Upper lobe of right lung (tissue), 1 donor: ENCODE results near the gene ILF2. TPM values are rescaled to one million over a fixed set of nuclear protein-coding genes. Genes with fewer than 3 reads are reported as not detected.

ENCODE experiments used
- ATAC-seq: fragments of 200-7000 bp; cut with Tn5 transposase; one replicate; pipeline ENCODE4 v1.9.1; 2020; ENCODE audit warnings: mild to moderate bottlenecking, moderate library complexity
- DNase-seq: peaks from one replicate; pipeline ENCODE4 v3.0.0-alpha.2; 2020
- H3K27ac ChIP-seq: fragments of 200-600 bp; one replicate; pipeline ENCODE4 v1.8.0; 2022
- H3K27me3 ChIP-seq: fragments of 200-600 bp; one replicate; pipeline ENCODE4 v1.8.0; 2022; ENCODE audit warnings: mild to moderate bottlenecking
- H3K36me3 ChIP-seq: fragments of 200-600 bp; one replicate; pipeline ENCODE4 v1.8.0; 2022
- H3K4me1 ChIP-seq: fragments of 200-600 bp; one replicate; pipeline ENCODE4 v1.8.0; 2022
- H3K4me3 ChIP-seq: fragments of 200-600 bp; one replicate; pipeline ENCODE4 v1.8.0; 2022; ENCODE audit warnings: mild to moderate bottlenecking
- H3K9me3 ChIP-seq: fragments of 200-600 bp; one replicate; pipeline ENCODE4 v1.8.0; 2022
- intact Hi-C: fragments of 100-400 bp; cut with DNase I; formaldehyde crosslinking; loops from one replicate; pipeline ENCODE4 v1.11.0; 2022
- microRNA-seq: library from miRNA; unstranded; fragments of <30 nt; microRNA quantifications from one replicate; pipeline ENCODE4 v1.2.0, GENCODE V29; 2020; ENCODE audit warnings: borderline microRNAs expressed
- total RNA-seq: library from RNA; stranded (reverse); fragmentation: NEBNext Ultra II Directional; extraction: Animal tissue kit (Norgen Biotek cat#: 25700); gene quantifications from one replicate; pipeline ENCODE4 v1.2.1, GENCODE V29; 2021
- TF ChIP-seq, protein P1 (sequence below): fragments of 200-600 bp; IDR thresholded peaks from one replicate; pipeline ENCODE4 v1.8.0; 2022; ENCODE audit warnings: antibody characterized with exemption
- donor health status: DM: no; HTN: yes; CAD: no; lungs with severe emphysema.

Gene ILF2
- total RNA-seq, 1 donor from 2014 or later = 86.1 TPM

DNA sequence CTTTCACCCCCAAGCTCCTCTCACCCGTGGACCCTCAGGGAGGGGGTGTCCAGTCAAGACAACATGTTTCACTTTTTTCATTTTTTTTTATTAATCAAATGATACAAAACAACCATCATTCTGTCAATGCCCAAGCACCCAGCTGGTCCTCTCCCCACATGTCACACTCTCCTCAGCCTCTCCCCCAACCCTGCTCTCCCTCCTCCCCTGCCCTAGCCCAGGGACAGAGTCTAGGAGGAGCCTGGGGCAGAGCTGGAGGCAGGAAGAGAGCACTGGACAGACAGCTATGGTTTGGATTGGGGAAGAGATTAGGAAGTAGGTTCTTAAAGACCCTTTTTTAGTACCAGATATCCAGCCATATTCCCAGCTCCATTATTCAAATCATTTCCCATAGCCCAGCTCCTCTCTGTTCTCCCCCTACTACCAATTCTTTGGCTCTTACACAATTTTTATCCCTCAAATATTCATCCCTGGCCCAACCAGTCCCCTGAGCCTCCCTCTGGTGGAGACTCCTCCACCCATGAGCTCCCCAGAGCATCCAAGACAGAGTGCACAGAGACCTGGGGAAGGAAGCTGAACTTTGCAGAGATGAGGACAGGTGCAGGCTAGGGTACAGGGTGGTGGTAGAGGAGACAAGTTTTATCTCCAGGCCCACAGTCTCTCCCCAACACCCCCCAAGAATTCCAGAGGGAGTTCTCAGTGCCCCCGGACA lies 56.4 kb downstream of the ILF2 start:
- H3K4me3 ChIP-seq = no peak overlapping the region
- TF ChIP-seq, protein P1, sequence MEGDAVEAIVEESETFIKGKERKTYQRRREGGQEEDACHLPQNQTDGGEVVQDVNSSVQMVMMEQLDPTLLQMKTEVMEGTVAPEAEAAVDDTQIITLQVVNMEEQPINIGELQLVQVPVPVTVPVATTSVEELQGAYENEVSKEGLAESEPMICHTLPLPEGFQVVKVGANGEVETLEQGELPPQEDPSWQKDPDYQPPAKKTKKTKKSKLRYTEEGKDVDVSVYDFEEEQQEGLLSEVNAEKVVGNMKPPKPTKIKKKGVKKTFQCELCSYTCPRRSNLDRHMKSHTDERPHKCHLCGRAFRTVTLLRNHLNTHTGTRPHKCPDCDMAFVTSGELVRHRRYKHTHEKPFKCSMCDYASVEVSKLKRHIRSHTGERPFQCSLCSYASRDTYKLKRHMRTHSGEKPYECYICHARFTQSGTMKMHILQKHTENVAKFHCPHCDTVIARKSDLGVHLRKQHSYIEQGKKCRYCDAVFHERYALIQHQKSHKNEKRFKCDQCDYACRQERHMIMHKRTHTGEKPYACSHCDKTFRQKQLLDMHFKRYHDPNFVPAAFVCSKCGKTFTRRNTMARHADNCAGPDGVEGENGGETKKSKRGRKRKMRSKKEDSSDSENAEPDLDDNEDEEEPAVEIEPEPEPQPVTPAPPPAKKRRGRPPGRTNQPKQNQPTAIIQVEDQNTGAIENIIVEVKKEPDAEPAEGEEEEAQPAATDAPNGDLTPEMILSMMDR = no peak
- no peak overlapping the region for H3K27ac ChIP-seq
- intact Hi-C loops = no loop called here
- no peak for ATAC-seq
- no peak for DNase-seq
- H3K27me3 ChIP-seq = no peaks in the 10 kb centered on the region
- no peaks in the 10 kb centered on the region for H3K36me3 ChIP-seq
- peaks cover 31% of the 10 kb centered on the region for H3K4me1 ChIP-seq
- no peaks in the 10 kb centered on the region for H3K9me3 ChIP-seq

DNA sequence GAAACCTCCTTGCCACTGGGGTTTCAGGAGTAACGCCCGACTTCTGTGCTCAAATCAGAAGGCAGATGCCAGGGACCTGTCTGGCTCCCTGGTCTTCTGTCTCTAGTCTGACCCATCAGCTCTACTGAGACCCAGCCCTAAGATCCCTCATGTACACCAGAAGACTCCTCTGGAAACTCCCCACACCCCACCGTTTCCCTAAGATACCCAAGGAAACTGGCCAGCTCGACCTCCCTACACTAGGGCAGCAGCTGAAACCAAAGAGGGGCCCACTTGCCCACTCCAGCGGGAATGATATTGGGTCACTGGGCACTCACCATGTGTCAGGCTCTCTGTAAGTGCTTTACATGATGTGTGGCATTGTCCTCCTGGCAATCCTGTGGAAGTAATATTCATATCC lies 57.4 kb downstream of the ILF2 start:
- peaks cover 40% of the 10 kb centered on the region for H3K4me1 ChIP-seq
- TF ChIP-seq, protein P1 = no peak
- no peaks in the 10 kb centered on the region for H3K9me3 ChIP-seq
- DNase-seq = no peak
- no peak for ATAC-seq
- intact Hi-C loops = no loop called here
- peak overlapping the region; percentile 86 for H3K27ac ChIP-seq
- no peak overlapping the region for H3K4me3 ChIP-seq
- no peaks in the 10 kb centered on the region for H3K27me3 ChIP-seq
- H3K36me3 ChIP-seq = no peaks in the 10 kb centered on the region

DNA sequence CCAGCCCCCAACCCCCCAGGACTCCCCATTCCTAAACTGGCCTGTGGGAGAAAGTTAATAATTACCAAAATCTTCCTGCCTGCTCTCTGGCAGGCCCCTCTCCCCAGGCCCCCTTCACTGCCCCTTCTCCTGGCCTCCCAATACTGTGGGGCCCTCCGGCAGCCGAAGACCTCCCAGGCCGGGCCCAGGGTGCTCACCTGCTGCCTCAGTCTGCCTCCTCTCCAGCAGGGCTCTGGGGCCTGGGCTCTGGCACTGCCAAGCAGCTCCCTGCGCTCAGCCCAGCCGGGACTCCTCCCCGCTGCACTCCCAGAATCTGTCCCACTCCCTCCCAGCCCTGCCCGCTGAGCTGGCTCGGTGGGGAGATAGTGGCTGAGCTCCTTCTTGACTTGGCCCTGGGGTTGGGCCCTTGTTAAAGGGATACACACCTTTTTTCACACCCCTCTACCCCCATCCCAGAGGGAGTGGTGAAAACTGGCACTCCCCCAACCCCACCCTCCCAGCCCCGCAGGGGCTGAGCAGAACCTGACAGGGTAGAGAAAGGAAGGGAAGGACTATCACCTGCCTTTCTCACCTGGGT lies 58.0 kb downstream of the ILF2 start, which contains the start of gene S100A16:
Gene S100A16, minus strand, starts transcription at position 383 of the 577 bp plus-strand sequence. CDS start 4,986 bp downstream, outside the sequence.
- Histone ChIP-seq H3K36me3 (peaks cover under 1% of the 10 kb centered on the region), H3K4me1 (peaks cover 45% of the 10 kb centered on the region), H3K4me3 (peak within 1 kb of the TSS; percentile 61), H3K27ac (peak within 1 kb of the TSS; percentile 86), H3K27me3 (no peaks in the 10 kb centered on the region), H3K9me3 (no peaks in the 10 kb centered on the region)
- peak; percentile 89 for DNase-seq
- TF ChIP-seq, protein P1 = no peak
- intact Hi-C loops = no loop called here
- ATAC-seq = peak; percentile 76

DNA sequence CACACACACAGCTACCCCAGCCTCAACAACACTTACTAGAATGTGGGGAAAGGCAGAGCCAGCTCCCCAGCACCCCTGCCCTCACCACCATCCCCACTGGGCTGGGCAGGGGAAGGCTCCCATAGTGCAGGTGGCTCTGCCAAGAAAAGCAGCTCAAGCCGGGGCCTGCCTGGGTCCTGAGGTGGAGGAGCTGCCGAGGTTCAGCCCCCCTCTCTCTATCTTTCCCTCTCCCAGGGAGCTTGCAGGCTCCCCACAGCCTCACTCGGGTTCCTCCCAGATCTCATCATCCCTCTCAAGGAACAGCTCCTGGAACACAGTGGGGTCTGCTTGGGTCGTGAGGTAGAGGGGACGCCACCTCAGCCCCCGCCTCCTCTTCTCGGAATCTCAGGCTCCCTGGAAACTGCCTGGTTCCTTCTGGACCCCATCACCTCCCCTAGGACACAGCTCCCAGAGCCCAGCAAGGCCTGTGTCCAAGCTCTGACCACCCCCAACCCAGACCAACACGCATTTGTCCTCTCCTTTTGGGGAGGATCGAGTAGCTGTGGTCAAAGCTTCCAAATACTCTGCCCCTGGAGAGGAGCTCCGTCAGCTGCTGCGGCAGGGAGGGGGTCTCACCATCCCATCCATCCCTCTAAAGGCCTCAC lies 58.6 kb downstream of the ILF2 start:
- H3K4me1 ChIP-seq = peaks cover 49% of the 10 kb centered on the region
- H3K27ac ChIP-seq = peak overlapping the region; percentile 86
- H3K9me3 ChIP-seq = no peaks in the 10 kb centered on the region
- no peak for ATAC-seq
- intact Hi-C loops = no loop called here
- H3K36me3 ChIP-seq = peaks cover 7% of the 10 kb centered on the region
- no peak for DNase-seq
- no peaks in the 10 kb centered on the region for H3K27me3 ChIP-seq
- TF ChIP-seq, protein P1 = no peak
- H3K4me3 ChIP-seq = peak overlapping the region; percentile 61

Small RNAs within 50 kb of the gene (microRNA-seq; reads per million reads assigned to microRNA genes)
- not detected for gene MIR8083

Other genes with a start within 250 kb of the ILF2 start
- gene S100A7, start 210.3 kb downstream of the ILF2 start, total RNA-seq = not detected
- 1,046 TPM for gene S100A6, start 135.0 kb downstream of the ILF2 start, total RNA-seq
- not detected for gene S100A5, start 130.1 kb downstream of the ILF2 start, total RNA-seq
- 377 TPM for gene S100A4, start 125.2 kb downstream of the ILF2 start, total RNA-seq
- 1.3 TPM for gene S100A3, start 121.7 kb downstream of the ILF2 start, total RNA-seq
- gene S100A2, start 105.1 kb downstream of the ILF2 start, total RNA-seq = 5.6 TPM
- gene S100A16, start 57.9 kb downstream of the ILF2 start, total RNA-seq = 69.6 TPM
- gene S100A14, start 54.7 kb downstream of the ILF2 start, total RNA-seq = 112 TPM
- 76.1 TPM for gene S100A13, start 43.5 kb downstream of the ILF2 start, total RNA-seq
- gene S100A1, start 42.6 kb downstream of the ILF2 start, total RNA-seq = not detected
- gene CHTOP, start 36.9 kb downstream of the ILF2 start, total RNA-seq = 63.5 TPM
- 32.7 TPM for gene SNAPIN, start 12.3 kb downstream of the ILF2 start, total RNA-seq
- 69.4 TPM for gene NPR1, start 7.7 kb upstream of the ILF2 start, total RNA-seq
- 72.3 TPM for gene INTS3, start 57.1 kb upstream of the ILF2 start, total RNA-seq
- gene SLC27A3, start 104.4 kb upstream of the ILF2 start, total RNA-seq = 105 TPM